NCI-H2196 treated with DMSO at 0.1 percent for 48 hours (cell line): Measurements from ENCODE around the gene EVX1.

Source experiments
- DNase-seq: peaks from one replicate; lab custom pipeline; 2025; ENCODE audit not compliant: unreplicated experiment; lab: John Stamatoyannopoulos, UW

The EVX1 gene

GRCh38 chr7:27242555-27243339 is at the start of gene EVX1:
EVX1 (plus strand) TSS chr7:27242802; CDS start chr7:27243031, 229 bp downstream.
- no peak for DNase-seq

GRCh38 chr7:27193335-27194001 is 49.1 kb upstream of the EVX1 start:
- DNase-seq = no peak

- no peak for DNase-seq
These were observed 48.6 kb upstream of the EVX1 start for GRCh38 chr7:27194002-27194352.

GRCh38 chr7:27194686-27195379 is 47.8 kb upstream of the EVX1 start:
- DNase-seq = no peak

GRCh38 chr7:27196287-27196767 is 46.3 kb upstream of the EVX1 start:
- DNase-seq = peak; percentile 23

GRCh38 chr7:27197137-27198042 is 45.2 kb upstream of the EVX1 start:
- no peak for DNase-seq

GRCh38 chr7:27198138-27198841 is 44.3 kb upstream of the EVX1 start:
- DNase-seq = no peak

- no peak for DNase-seq
These were observed 43.5 kb upstream of the EVX1 start for GRCh38 chr7:27198871-27199801.

GRCh38 chr7:27199849-27200760 is 42.5 kb upstream of the EVX1 start, which contains the start of gene HOXA13:
HOXA13 (minus strand) TSS chr7:27200091; CDS start chr7:27200077, 14 bp downstream.
- DNase-seq = no peak

- DNase-seq = no peak
These were observed 41.6 kb upstream of the EVX1 start for GRCh38 chr7:27200761-27201579.

GRCh38 chr7:27201580-27202017 is 41.0 kb upstream of the EVX1 start:
- DNase-seq = no peak

GRCh38 chr7:27202018-27202861 is 40.4 kb upstream of the EVX1 start:
- no peak for DNase-seq

GRCh38 chr7:27202862-27203134 is 39.8 kb upstream of the EVX1 start:
- DNase-seq = no peak

GRCh38 chr7:27203365-27203953 is 39.1 kb upstream of the EVX1 start:
- no peak for DNase-seq

GRCh38 chr7:27203964-27204594 is 38.5 kb upstream of the EVX1 start:
- DNase-seq = no peak
